Forelimb muscle (tissue), 1 donor: ENCODE data around the gene GRIFIN. TPM values are rescaled to one million over a fixed set of nuclear protein-coding genes. Genes with fewer than 3 reads are reported as not detected.

Experiments
- DNase-seq: peaks from one replicate; pipeline ENCODE4 v3.0.0-alpha.2; 2013; ENCODE audit warnings: low read depth
- polyA plus RNA-seq: library from polyadenylated mRNA; unstranded; fragments of 120-200 nt; gene quantifications from one replicate; pipeline ENCODE4 v1.2.1, GENCODE V29; 2013; ENCODE audit not compliant: insufficient read length

Gene GRIFIN
- polyA plus RNA-seq, 1 donor, result not detected

- DNase-seq, result no peak
These were observed 43.1 kb downstream of the GRIFIN start for GRCh38 chr7:2432910-2433712.

DNA sequence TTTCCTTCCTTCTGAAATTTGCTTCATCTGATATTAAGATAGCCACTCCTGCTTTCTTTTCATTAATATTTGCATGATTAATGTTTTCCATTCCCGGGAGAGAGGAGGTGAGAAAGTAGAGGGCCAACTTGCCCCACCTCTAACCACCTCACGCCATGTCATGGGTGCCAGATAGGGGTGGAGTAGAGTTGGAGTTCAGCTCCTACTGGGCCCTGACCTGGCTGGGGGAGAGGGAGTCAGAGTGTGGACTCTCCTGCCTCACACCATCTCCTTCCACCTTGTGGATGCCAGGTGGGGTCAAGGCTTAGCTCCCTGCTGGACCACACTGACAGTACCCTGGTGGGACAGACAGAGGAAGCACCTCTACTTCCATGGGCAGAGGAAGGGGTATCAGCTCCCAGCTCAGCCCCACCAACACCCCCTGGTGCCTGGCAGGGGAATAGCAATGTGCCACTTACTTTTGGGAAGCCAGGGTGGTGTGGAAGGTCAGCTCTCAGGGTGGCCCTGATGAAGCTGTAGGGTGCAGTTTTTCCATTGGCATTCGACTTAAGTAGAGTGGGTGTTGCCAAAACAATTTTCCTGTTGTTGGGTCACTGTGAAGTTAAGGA lies 44.8 kb downstream of the GRIFIN start:
- DNase-seq, result no peak

GRCh38 chr7:2425749-2426148 lies 50.4 kb downstream of the GRIFIN start:
- DNase-seq, result no peak

Other genes starting within 250 kb of the GRIFIN start
- gene MAD1L1, start 243.5 kb downstream of the GRIFIN start, polyA plus RNA-seq, result 21.2 TPM
- gene MRM2, start 234.2 kb downstream of the GRIFIN start, polyA plus RNA-seq, result 21.0 TPM
- 16.8 TPM for gene NUDT1, start 234.2 kb downstream of the GRIFIN start, polyA plus RNA-seq
- 29.2 TPM for gene SNX8, start 162.0 kb downstream of the GRIFIN start, polyA plus RNA-seq
- gene EIF3B, start 121.6 kb downstream of the GRIFIN start, polyA plus RNA-seq, result 90.2 TPM
- gene CHST12, start 72.8 kb downstream of the GRIFIN start, polyA plus RNA-seq, result 9.3 TPM
- gene LFNG, start 43.4 kb upstream of the GRIFIN start, polyA plus RNA-seq, result 19.7 TPM
- 20.3 TPM for gene BRAT1, start 79.1 kb upstream of the GRIFIN start, polyA plus RNA-seq
- 5.4 TPM for gene IQCE, start 82.6 kb upstream of the GRIFIN start, polyA plus RNA-seq
- 71.4 TPM for gene TTYH3, start 155.6 kb upstream of the GRIFIN start, polyA plus RNA-seq
- 0.29 TPM for gene AMZ1, start 211.8 kb upstream of the GRIFIN start, polyA plus RNA-seq